Caco-2 (cell line): ENCODE results near the gene PHPT1. TPM values are rescaled to one million over a fixed set of nuclear protein-coding genes. Genes with fewer than 3 reads are reported as not detected.
A peak's percentile ranks its signal among the peaks of the same experiment; 100 is the strongest.
"Not testable (repeated sequence)": the region's sequence is repeated elsewhere in the genome, so short reads cannot be mapped to it uniquely, and the experiment has no call there.

ENCODE experiments used
- BruUV-seq: library from RNA; stranded (reverse); fragments of 400-500 nt; replicated peaks from 2 replicates; lab custom pipeline; 2021; lab: Mats Ljungman, UMichigan
- CTCF ChIA-PET: fragments of 300-600 bp; sonication (Branson Sonifier 250); formaldehyde crosslinking; loops from one replicate; lab custom pipeline; 2022; ENCODE audit warnings: antibody characterized with exemption; lab: Charles Lee
- POLR2A ChIA-PET: fragments of 300-600 bp; sonication (Branson Sonifier 250); formaldehyde crosslinking; loops from one replicate; lab custom pipeline; 2022; ENCODE audit warnings: antibody characterized with exemption; lab: Charles Lee
- DNase-seq, 2 experiments: peaks; one replicate each; pipeline versions ENCODE4 v3.0.0 to v3.0.0-alpha.2; 2020 to 2022
- H3K27me3 ChIP-seq: replicated peaks from 2 replicates; pipeline ENCODE4 v1.6.0; 2011; ENCODE audit warnings: low read length; ENCODE audit not compliant: control insufficient read depth, insufficient read depth
- H3K36me3 ChIP-seq: 2 replicates; pipeline ENCODE4 v1.5.1; 2011; ENCODE audit warnings: low read length; ENCODE audit not compliant: control insufficient read depth, insufficient read depth
- H3K4me1 ChIP-seq: fragments of 250-450 bp; sonication (Bioruptor Pico); 2 replicates; pipeline ENCODE4 v1.5.1; 2020; ENCODE audit warnings: mild to moderate bottlenecking
- H3K4me3 ChIP-seq: 2 replicates; pipeline ENCODE4 v1.5.1; 2011; ENCODE audit warnings: low read depth, mild to moderate bottlenecking, control low read depth, low read length
- H3K9me3 ChIP-seq: fragments of 250-450 bp; sonication (Bioruptor Pico); 2 replicates; pipeline ENCODE4 v1.5.1; 2020; ENCODE audit warnings: mild to moderate bottlenecking, moderate library complexity
- H3K27ac Mint-ChIP-seq: one replicate; pipeline ENCODE4 v1.8.0; 2022; ENCODE audit warnings: mixed read lengths; ENCODE audit not compliant: unreplicated experiment
- H3K27me3 Mint-ChIP-seq: one replicate; pipeline ENCODE4 v1.8.0; 2022; ENCODE audit warnings: mixed read lengths; ENCODE audit not compliant: insufficient read depth, unreplicated experiment
- H3K36me3 Mint-ChIP-seq: one replicate; pipeline ENCODE4 v1.8.0; 2022; ENCODE audit warnings: mild to moderate bottlenecking, mixed read lengths; ENCODE audit not compliant: insufficient read depth, unreplicated experiment
- H3K4me1 Mint-ChIP-seq: one replicate; pipeline ENCODE4 v1.8.0; 2022; ENCODE audit warnings: low read depth, mixed read lengths; ENCODE audit not compliant: unreplicated experiment
- H3K4me3 Mint-ChIP-seq: one replicate; pipeline ENCODE4 v1.8.0; 2022; ENCODE audit warnings: mild to moderate bottlenecking, moderate library complexity, mixed read lengths; ENCODE audit not compliant: unreplicated experiment
- H3K9me3 Mint-ChIP-seq: one replicate; pipeline ENCODE4 v1.8.0; 2022; ENCODE audit warnings: mixed read lengths; ENCODE audit not compliant: unreplicated experiment
- intact Hi-C: fragments of 100-400 bp; cut with micrococcal nuclease; formaldehyde crosslinking; loops from one replicate; pipeline ENCODE4 v1.10.0; 2022; ENCODE audit not compliant: unreplicated experiment
- total RNA-seq: library from RNA; stranded (reverse); gene quantifications from 2 replicates; pipeline ENCODE4 v1.2.3, GENCODE V29; 2022
- TF ChIP-seq, protein P1 (sequence below), 2 experiments: fragments of 200-600 bp in 1 of 2; IDR thresholded peaks; 1 replicate in 1 of 2; 2 replicates in 1 of 2; pipeline versions ENCODE4 v1.5.1 to v1.8.0; 2011 to 2022; ENCODE audit warnings: antibody characterized with exemption in 1 of 2, control low read depth in 1 of 2, inconsistent platforms in 1 of 2, low read depth in 1 of 2, low read length in 1 of 2, mild to moderate bottlenecking in 1 of 2, moderate library complexity in 1 of 2; ENCODE audit not compliant: insufficient read depth in 1 of 2, severe bottlenecking in 1 of 2, unreplicated experiment in 1 of 2

PHPT1 gene
- total RNA-seq, 1 experiment from 2014 or later: 105 TPM

DNA sequence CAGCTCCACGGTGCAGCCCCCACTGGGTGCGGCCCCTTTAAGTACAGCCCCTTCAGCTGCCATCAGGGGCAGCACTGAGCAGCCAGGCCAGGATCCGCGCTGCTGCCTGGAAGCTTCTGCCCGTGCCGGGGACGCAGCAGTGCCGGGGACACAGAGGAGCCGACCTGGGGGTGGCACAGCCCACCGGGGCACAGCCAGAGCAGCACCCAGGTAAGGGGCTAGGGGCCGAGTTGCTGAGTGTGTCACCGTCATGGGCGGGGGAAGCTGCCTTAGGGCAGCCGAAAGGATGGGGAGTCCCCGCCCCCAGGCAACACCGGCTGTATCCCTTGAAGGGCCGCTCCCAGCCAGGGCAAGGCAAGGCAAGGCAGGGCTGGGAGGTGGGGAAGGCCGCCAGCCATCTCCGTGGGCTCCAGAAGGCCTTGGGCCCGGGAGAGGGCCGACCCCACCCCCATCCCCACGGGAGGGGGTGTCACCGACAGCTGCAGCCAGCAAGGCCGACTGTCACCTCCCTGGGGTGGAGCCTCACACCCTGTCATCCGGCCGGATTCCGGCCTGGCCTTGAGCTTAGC lies 6.7 kb upstream of the PHPT1 start, which contains the start of gene AJM1:
TSS of gene AJM1 (plus strand) at position 99 of the 569 bp plus-strand sequence. CDS start 1,937 bp downstream, outside the sequence.
- TF ChIP-seq, protein P1, sequence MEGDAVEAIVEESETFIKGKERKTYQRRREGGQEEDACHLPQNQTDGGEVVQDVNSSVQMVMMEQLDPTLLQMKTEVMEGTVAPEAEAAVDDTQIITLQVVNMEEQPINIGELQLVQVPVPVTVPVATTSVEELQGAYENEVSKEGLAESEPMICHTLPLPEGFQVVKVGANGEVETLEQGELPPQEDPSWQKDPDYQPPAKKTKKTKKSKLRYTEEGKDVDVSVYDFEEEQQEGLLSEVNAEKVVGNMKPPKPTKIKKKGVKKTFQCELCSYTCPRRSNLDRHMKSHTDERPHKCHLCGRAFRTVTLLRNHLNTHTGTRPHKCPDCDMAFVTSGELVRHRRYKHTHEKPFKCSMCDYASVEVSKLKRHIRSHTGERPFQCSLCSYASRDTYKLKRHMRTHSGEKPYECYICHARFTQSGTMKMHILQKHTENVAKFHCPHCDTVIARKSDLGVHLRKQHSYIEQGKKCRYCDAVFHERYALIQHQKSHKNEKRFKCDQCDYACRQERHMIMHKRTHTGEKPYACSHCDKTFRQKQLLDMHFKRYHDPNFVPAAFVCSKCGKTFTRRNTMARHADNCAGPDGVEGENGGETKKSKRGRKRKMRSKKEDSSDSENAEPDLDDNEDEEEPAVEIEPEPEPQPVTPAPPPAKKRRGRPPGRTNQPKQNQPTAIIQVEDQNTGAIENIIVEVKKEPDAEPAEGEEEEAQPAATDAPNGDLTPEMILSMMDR (IDR thresholded peaks at IDR 0.05; ENCODE audit: insufficient read depth in 1 of 2, low read depth in 1 of 2, low read length in 1 of 2, severe bottlenecking in 1 of 2, unreplicated experiment in 1 of 2): peak; percentile 88 to 92
- POLR2A ChIA-PET: interaction anchor here (0.6 kb wide), 1 partner anchor 130 kb away, joined by 16 read pairs; the partner anchor contains the start of gene DIPK1B
- peak within 1 kb of the TSS; percentile 31 for H3K4me3 ChIP-seq
- peak; percentile 81 to 89 for DNase-seq
- H3K27ac Mint-ChIP-seq: peak within 1 kb of the TSS; percentile 50
- CTCF ChIA-PET: interaction anchor here (0.6 to 1.6 kb wide), 19 partner anchors 13 to 244 kb away, joined by 3 to 15 read pairs (median 4); partner anchors contain the start of genes EDF1, RABL6 and SAPCD2
- H3K9me3 ChIP-seq, H3K9me3 Mint-ChIP-seq, H3K27me3 ChIP-seq, H3K4me1 Mint-ChIP-seq, BruUV-seq, H3K36me3 ChIP-seq, H3K27me3 Mint-ChIP-seq: not testable (repeated sequence)
- peaks cover 25% of the 10 kb centered on the region for H3K4me1 ChIP-seq
- H3K4me3 Mint-ChIP-seq: peak within 1 kb of the TSS; percentile 70
- intact Hi-C loops: loop anchor here (2.0 to 10.0 kb wide), 3 partner anchors 56 to 192 kb away; partner anchors contain the start of genes C8G and FBXW5
- H3K36me3 Mint-ChIP-seq: peaks cover 76% of the 10 kb centered on the region

DNA sequence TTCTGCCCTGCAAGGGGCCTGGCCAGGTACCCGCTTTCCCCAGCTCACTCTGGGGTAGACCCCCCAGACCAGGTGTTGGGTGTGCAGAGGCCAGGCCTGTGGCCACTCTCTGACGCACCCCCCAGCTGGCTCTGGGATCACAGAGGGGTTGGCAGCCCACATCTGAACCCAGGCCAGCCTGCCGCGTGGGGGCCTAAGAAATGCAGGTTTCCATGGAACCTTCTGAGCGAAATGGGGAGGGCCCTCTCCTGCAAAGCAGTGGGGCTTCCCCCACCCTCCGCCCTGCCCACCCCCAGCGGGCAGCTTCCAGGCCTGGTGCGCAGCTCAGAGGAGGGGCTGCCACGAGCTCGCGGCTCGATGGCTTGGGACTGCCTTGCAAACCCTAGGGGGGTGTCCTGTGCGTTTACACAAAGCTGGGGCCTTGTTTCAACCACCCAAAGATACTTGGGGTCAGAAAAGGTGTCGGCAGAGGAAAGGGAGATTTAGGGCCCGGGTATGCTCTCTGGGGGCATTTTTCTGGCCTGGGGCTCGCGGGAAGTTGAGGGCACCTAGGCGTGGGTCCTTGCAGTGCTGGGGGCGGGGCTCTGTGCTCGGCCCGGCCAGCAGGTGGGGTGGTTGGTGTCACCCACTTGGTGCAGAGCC lies 5.9 kb upstream of the PHPT1 start:
- H3K36me3 ChIP-seq, BruUV-seq, POLR2A ChIA-PET, H3K27me3 ChIP-seq, H3K9me3 Mint-ChIP-seq, DNase-seq, H3K4me3 ChIP-seq, H3K9me3 ChIP-seq, H3K27me3 Mint-ChIP-seq, H3K4me1 Mint-ChIP-seq: not testable (repeated sequence)
- H3K27ac Mint-ChIP-seq: peak overlapping the region; percentile 50
- peaks cover 25% of the 10 kb centered on the region for H3K4me1 ChIP-seq
- CTCF ChIA-PET: interaction anchor here (1.0 to 1.5 kb wide), 4 partner anchors 23 to 43 kb away, joined by 3 to 15 read pairs (median 4); partner anchors contain the start of gene EDF1
- peak overlapping the region; percentile 70 for H3K4me3 Mint-ChIP-seq
- intact Hi-C loops: loop anchor here (2.0 to 10.0 kb wide), 3 partner anchors 56 to 192 kb away; partner anchors contain the start of genes C8G and FBXW5
- H3K36me3 Mint-ChIP-seq: peaks cover 76% of the 10 kb centered on the region

DNA sequence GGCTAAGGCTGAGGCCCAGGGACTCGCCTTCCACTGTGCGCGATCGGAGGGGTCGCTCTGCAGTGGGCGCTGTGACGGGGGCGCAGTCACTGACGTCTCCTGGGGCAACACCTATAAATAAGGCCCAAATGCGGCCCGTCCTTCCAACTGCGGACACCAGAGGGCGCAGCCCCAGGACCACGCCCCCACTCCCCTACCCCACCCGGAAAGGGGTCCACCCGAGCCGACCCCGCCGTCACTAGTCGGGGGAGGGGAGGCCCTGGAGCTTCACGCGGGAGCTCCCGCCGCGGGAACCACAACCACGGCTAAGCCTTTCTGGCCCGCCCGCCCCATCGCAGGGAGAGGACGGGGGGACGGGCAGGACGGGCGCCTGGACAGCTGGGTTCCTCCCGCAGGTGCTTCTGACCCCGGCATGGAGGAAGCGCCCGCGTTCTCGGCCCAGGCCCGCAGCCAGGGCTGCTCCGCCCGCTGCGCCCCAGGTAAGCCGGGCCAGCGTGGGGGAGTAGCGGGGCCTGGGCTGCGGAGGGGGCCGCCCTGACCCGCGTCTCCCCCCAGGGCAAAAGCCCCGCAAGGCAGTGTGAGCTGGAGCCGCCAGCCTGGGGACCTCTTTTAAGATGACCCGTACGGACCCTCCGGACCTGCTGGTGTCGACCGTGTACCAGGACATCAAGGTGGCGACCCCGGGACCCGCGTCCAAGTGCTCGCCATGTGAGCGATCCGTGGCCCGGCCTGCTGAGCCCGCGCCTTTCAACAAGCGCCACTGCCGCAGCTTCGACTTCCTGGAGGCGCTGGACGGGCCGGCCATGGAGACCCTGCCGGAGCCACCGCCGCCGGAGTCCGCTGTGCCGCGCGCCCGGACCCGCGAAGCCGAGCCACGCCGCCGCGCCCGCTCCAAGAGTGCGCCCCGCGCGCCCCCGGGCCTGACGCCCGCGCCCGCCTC lies 5.1 kb upstream of the PHPT1 start:
- H3K9me3 Mint-ChIP-seq, H3K27me3 ChIP-seq, BruUV-seq, H3K9me3 ChIP-seq, H3K36me3 ChIP-seq, H3K4me1 Mint-ChIP-seq, H3K27me3 Mint-ChIP-seq, POLR2A ChIA-PET: not testable (repeated sequence)
- H3K36me3 Mint-ChIP-seq: peaks cover 76% of the 10 kb centered on the region
- H3K27ac Mint-ChIP-seq: peak overlapping the region; percentile 50
- TF ChIP-seq, protein P1 (IDR thresholded peaks at IDR 0.05; ENCODE audit: insufficient read depth in 1 of 2, low read depth in 1 of 2, low read length in 1 of 2, severe bottlenecking in 1 of 2, unreplicated experiment in 1 of 2): peak; percentile 58 to 93
- Histone ChIP-seq H3K4me1 (peaks cover 25% of the 10 kb centered on the region), H3K4me3 (peak overlapping the region; percentile 51)
- CTCF ChIA-PET: interaction anchor here (0.5 to 1.4 kb wide), 3 partner anchors 36 to 190 kb away, joined by 4 to 8 read pairs (median 4); partner anchors contain the start of gene RABL6
- DNase-seq: peak; percentile 73 to 82
- intact Hi-C loops: loop anchor here (2.0 to 10.0 kb wide), 3 partner anchors 57 to 191 kb away; partner anchors contain the start of genes C8G and FBXW5
- peak overlapping the region; percentile 70 for H3K4me3 Mint-ChIP-seq
